Ovary (tissue), 3 donors: ENCODE measurements around the gene CRY1.

Experiments
- CTCF ChIP-seq, 3 donors: fragments of 450-650 bp in 2 of 3; fragments of 200-600 bp in 1 of 3; IDR thresholded peaks; one replicate each; pipeline versions ENCODE4 v1.5.1 to v1.8.0; 2016 to 2022; ENCODE audit warnings: antibody characterized with exemption in 3 of 3, mild to moderate bottlenecking in 1 of 3
- EP300 ChIP-seq: sonication (generic); formaldehyde crosslinking; IDR thresholded peaks from one replicate; pipeline ENCODE4 v1.6.1; 2017; ENCODE audit warnings: antibody characterized with exemption
- POLR2A ChIP-seq: fragments of 450-650 bp; IDR thresholded peaks from one replicate; pipeline ENCODE4 v1.6.1; 2017; ENCODE audit warnings: antibody characterized with exemption, mild to moderate bottlenecking, moderate library complexity
- donor health status: DM: no; HTN: no; CAD: no.

GRCh38 chr12:107139787-107140186 is 46.4 kb upstream of the CRY1 start:
- no peak for TF ChIP-seq CTCF (IDR thresholded peaks at IDR 0.05)
- TF ChIP-seq EP300: no peak
- TF ChIP-seq POLR2A: no peak
